GM18951 (cell line): ENCODE results near the gene ATXN7.

Experiments used
- POLR2A ChIP-seq: IDR thresholded peaks from 4 replicates; pipeline ENCODE4 v1.6.1; 2011; ENCODE audit warnings: mild to moderate bottlenecking; ENCODE audit not compliant: insufficient read length, insufficient read depth; ENCODE audit errors: extremely low read depth
- in situ Hi-C: fragments of 300-500 bp; cut with MboI; formaldehyde crosslinking; loops from one replicate; pipeline ENCODE4 v1.12.0; 2022; ENCODE audit warnings: low sequenced_read_pairs, mixed read lengths, inconsistent platforms; ENCODE audit not compliant: unreplicated experiment

Gene ATXN7, protein sequence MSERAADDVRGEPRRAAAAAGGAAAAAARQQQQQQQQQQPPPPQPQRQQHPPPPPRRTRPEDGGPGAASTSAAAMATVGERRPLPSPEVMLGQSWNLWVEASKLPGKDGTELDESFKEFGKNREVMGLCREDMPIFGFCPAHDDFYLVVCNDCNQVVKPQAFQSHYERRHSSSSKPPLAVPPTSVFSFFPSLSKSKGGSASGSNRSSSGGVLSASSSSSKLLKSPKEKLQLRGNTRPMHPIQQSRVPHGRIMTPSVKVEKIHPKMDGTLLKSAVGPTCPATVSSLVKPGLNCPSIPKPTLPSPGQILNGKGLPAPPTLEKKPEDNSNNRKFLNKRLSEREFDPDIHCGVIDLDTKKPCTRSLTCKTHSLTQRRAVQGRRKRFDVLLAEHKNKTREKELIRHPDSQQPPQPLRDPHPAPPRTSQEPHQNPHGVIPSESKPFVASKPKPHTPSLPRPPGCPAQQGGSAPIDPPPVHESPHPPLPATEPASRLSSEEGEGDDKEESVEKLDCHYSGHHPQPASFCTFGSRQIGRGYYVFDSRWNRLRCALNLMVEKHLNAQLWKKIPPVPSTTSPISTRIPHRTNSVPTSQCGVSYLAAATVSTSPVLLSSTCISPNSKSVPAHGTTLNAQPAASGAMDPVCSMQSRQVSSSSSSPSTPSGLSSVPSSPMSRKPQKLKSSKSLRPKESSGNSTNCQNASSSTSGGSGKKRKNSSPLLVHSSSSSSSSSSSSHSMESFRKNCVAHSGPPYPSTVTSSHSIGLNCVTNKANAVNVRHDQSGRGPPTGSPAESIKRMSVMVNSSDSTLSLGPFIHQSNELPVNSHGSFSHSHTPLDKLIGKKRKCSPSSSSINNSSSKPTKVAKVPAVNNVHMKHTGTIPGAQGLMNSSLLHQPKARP

GRCh38 chr3:63863150-63864007 lies at the start of gene ATXN7, which contains the start of gene THOC7:
TSS of gene ATXN7 (plus strand) at chr3:63863867. CDS start at chr3:63912599, 48,732 bp downstream.
TSS of gene THOC7 (minus strand) at chr3:63863805. CDS start at chr3:63863790, 15 bp downstream.
- TF ChIP-seq POLR2A = peak; percentile 58
- in situ Hi-C loops = no loop called here

DNA sequence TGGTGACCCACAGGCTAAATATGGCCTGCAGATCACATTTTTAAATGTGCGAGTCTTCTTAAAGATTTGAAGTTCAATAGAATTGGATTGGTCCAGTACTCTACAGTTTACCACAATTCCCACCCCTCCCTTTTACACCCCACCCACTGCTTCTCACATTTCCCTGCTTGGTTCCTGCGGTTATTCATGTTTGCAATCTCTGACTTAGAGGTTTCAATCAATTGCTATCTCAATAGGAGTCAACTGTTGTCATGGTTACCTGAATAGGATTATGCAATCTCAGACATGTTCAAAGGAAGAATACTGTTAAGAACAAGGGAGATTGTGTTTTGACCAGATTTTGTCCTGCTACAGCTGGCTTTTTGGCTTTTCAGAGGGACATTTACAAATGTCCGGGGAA lies 49.4 kb upstream of the ATXN7 start:
- in situ Hi-C loops = no loop called here
- no peak for TF ChIP-seq POLR2A

DNA sequence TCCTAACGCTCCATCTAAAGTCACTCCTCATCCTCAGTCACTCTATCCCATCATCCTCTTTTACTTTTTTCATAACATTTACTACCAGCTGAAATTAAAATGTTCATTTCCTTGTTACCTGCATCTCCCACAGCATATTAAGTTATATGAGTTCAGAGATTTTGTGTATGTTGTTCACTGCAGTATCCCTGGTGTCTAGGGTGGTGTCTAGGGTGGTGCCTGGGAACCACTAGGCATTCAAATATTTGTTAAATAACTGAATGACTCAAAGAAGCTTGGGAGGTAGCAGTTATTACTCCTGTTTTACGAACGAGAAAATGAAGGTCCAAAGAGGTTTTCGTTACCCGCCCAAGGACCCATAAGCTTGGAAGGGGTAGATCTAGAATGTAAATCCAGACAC lies 46.4 kb upstream of the ATXN7 start:
- in situ Hi-C loops = loop anchor here (5.0 kb wide), 1 partner anchor 465 kb away; no protein-coding TSS in a partner anchor

DNA sequence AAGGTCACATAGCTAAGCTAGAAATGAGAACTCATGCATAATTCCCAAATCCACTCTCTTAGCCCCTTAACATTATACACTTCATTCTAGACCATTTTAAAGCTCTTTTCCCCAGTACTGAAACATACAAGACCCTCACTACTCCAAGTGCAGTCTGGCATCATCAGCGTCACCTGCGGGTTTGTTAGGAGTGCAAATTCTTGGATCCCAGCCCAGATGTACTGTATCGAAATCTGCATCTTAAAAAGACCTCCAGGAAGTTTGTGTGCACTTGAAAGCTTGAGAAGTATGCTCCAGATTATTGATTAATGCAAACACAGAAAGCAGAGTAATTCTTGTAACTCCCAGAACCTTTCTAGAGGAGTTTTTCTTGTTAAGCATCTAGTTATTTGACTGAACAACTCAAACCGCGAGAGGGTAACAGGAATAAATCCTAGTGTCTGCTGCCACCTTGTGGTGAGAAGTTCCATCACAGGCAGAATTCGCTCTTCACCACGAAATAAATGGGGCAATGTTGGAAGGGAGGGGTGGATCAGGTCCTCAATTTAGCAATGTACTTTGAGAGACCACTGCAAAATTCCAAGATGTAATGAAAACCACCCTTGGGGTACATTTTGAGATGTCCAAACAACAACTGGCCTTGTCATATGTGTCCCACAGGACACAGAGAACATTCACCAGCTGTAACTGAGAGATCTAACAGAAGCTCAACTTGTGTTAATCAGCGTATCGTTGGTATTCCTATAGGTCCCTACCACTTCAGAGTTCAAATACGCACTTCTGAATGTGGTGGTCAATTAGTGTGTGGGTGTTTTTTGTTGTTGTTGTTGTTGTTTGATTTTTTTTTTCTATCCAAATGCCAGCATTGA lies 45.2 kb upstream of the ATXN7 start:
- in situ Hi-C loops = loop anchor here (5.0 kb wide), 1 partner anchor 466 kb away; no protein-coding TSS in a partner anchor
- TF ChIP-seq POLR2A = no peak

More for the DNA sequence above, 46.4 kb upstream of the ATXN7 start:
- TF ChIP-seq POLR2A = no peak

DNA sequence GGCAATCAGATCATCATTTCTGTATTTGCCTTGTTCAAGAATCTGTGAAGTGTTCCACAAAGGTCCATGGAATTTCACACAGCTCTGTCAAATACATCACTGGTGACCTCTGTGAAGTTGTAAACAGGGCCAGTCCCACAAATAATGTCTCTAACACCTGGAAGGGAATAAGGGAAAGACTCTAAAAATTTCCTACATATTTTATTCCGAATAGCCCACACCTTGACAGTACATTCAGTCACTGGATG lies 44.6 kb upstream of the ATXN7 start, which contains the start of gene C3orf49:
Gene C3orf49, plus strand, starts transcription at position 149 of the 248 bp plus-strand sequence. CDS start 173 bp downstream, outside the sequence.
- no peak for TF ChIP-seq POLR2A

GRCh38 chr3:63824309-63824708 lies 39.4 kb upstream of the ATXN7 start:
- no peak for TF ChIP-seq POLR2A
- in situ Hi-C loops = no loop called here

More for the DNA sequence above, 44.6 kb upstream of the ATXN7 start, which contains the start of gene C3orf49:
- in situ Hi-C loops = loop anchor here (5.0 kb wide), 1 partner anchor 467 kb away; no protein-coding TSS in a partner anchor

DNA sequence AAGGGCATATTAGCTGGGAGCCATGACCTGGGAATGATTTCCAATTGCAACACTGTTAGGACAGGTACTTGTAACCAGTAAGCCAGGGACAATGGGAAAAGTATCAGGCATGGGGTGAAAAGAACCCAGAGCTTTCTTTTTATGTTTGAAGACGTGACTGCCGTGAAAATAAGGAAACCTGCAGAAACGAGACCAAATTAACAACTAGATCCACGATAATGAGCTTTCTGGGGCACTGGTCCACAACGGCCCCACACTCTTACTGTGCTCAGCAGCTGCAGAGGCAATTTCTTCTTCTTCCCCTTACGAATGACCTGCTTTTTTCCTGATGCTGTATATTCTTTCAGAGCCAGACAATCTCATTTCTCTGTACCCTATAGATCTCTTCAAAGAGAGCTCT lies 33.1 kb upstream of the ATXN7 start:
- in situ Hi-C loops = no loop called here
- no peak for TF ChIP-seq POLR2A

- in situ Hi-C loops = no loop called here
- no peak for TF ChIP-seq POLR2A
Measured at GRCh38 chr3:63832395-63832794, 31.3 kb upstream of the ATXN7 start.

DNA sequence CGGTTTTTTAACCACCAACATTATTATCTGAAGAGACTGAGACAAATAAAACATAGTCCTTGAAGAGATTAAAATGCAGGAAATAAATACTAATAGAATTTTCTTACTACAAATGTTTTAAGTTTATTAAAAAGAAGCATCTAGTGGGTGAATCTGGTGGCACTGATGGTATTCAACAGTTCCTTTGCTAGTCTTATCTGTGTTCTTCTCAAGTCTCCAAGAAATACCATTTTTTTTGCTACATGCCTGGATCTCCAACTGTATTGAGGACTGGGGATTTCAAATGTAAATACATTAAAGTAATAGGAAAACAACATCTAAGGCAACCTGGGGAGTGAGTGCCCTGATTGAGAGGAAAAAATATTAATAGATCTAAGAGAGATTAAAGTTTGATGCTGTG lies 22.0 kb upstream of the ATXN7 start:
- in situ Hi-C loops = no loop called here
- no peak for TF ChIP-seq POLR2A

DNA sequence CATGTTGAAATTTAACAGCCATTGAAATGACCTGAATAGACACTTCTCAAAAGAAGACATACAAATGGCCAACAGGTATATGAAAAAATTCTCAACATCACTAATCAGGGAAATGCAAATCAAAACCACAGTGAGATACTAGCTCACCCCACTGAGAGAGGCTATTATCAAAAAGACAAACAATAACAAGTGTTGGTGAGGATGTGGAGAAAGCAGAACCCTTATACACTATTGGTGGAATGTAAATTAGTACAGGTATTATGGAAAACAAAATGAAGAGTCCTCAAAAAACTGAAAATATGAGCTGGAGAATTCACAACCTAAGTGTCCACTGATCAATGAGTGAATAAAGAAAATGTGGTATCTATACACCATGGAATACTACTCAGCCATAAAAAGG lies 21.5 kb upstream of the ATXN7 start:
- in situ Hi-C loops = no loop called here
- TF ChIP-seq POLR2A = no peak

DNA sequence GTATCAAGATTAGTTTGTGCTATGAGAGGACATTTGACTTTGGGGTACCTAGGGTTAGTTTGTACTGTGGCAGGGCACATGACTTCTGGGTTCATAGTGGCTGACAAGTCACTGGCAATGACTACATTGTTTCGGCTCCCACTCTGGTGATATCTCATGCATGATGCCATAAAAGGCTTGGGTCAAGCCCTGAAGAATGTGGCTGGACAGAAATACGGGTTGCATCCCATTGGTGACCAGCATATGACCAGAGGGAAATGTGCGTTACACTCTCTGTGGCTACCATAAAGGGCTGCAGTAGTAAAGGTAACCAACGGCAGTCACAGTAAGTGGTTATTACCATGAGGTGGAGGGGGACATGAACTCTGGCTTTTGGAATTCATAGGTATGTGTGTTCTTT lies 18.5 kb upstream of the ATXN7 start:
- in situ Hi-C loops = no loop called here
- TF ChIP-seq POLR2A = no peak
